Parathyroid adenoma (tissue), 2 donors: ENCODE results near the gene HPSE.
"Not testable (repeated sequence)": the region's sequence is repeated elsewhere in the genome, so short reads cannot be mapped to it uniquely, and the experiment has no call there.

Experiments used
- H2AFZ ChIP-seq: fragments of 300-600 bp; sonication (generic); one replicate; pipeline ENCODE4 v1.7.0; 2017; ENCODE audit warnings: antibody characterized with exemption, mild to moderate bottlenecking
- H3K27ac ChIP-seq: fragments of 300-600 bp; sonication (generic); one replicate; pipeline ENCODE4 v1.7.0; 2017
- H3K27me3 ChIP-seq: fragments of 300-600 bp; sonication (generic); one replicate; pipeline ENCODE4 v1.7.0; 2017; ENCODE audit warnings: low read length; ENCODE audit not compliant: control insufficient read depth, insufficient read depth
- H3K36me3 ChIP-seq: fragments of 300-600 bp; sonication (generic); one replicate; pipeline ENCODE4 v1.7.0; 2017; ENCODE audit warnings: low read length; ENCODE audit not compliant: control insufficient read depth, insufficient read depth
- H3K4me1 ChIP-seq: fragments of 300-600 bp; sonication (generic); one replicate; pipeline ENCODE4 v1.7.0; 2017; ENCODE audit warnings: control low read depth
- H3K4me2 ChIP-seq: fragments of 300-600 bp; sonication (generic); one replicate; pipeline ENCODE4 v1.7.0; 2017; ENCODE audit warnings: low read length
- H3K4me3 ChIP-seq: fragments of 300-600 bp; sonication (generic); one replicate; pipeline ENCODE4 v1.7.0; 2017; ENCODE audit warnings: low read depth, low read length
- H3K79me2 ChIP-seq: fragments of 300-600 bp; sonication (generic); one replicate; pipeline ENCODE4 v1.7.0; 2017; ENCODE audit warnings: control low read depth
- H3K9ac ChIP-seq: fragments of 300-600 bp; sonication (generic); one replicate; pipeline ENCODE4 v1.7.0; 2017; ENCODE audit warnings: mild to moderate bottlenecking
- H3K9me3 ChIP-seq: fragments of 300-600 bp; sonication (generic); one replicate; pipeline ENCODE4 v1.7.0; 2017; ENCODE audit warnings: low read length; ENCODE audit not compliant: control insufficient read depth
- CTCF ChIP-seq: fragments of 300-600 bp; sonication (generic); IDR thresholded peaks from one replicate; pipeline ENCODE4 v1.7.0; 2017; ENCODE audit warnings: antibody characterized with exemption, mild to moderate bottlenecking
- donor health status: primary hyperparathyroidism.

Gene HPSE

DNA sequence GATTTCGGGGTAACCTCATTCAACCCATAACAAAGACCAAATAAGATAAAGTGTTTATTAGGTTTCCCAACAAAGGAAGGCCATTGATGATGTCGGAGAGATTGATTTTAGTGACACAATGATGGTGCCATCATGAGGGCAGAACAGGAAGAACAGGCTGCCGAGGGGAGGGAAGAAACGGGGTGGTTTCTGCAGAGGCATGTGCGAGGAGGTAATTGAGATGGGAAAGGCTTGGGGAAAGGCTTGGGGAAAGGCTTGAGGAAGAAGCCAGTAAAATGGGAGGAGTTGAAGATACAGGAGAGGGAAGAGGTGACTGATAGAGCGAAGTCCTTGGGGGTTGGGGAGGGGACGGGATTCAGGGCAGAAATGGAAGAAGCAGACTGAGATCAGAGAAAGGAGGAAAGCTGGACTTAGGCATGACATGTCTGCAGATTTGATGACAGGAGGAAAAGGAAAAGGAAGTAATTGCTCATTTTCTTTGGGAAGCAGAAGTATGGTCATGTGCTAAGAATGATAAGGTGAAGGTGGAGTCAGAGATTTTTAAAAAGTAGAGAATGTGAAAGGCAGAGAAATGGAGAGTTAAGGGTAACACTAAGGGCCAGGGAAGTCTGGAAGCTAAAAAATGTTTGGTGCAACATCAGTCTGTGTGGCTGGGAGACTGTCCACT lies 6.0 kb downstream of the HPSE start:
- no peak for TF ChIP-seq CTCF
- Histone ChIP-seq H3K9ac (no peak overlapping the region), H3K27ac (no peak overlapping the region), H3K79me2 (no peaks in the 10 kb centered on the region), H3K36me3 (no peaks in the 10 kb centered on the region), H3K4me2 (no peak overlapping the region), H3K4me3 (no peak overlapping the region), H3K27me3 (no peaks in the 10 kb centered on the region), H3K9me3 (no peaks in the 10 kb centered on the region), H3K4me1 (no peaks in the 10 kb centered on the region), H2AFZ (no peak overlapping the region)

- no peak for TF ChIP-seq CTCF
- H3K4me2 ChIP-seq = no peak overlapping the region
- no peaks in the 10 kb centered on the region for H3K9me3 ChIP-seq
- no peaks in the 10 kb centered on the region for H3K36me3 ChIP-seq
- H3K79me2 ChIP-seq = no peaks in the 10 kb centered on the region
- H3K27ac ChIP-seq = no peak overlapping the region
- no peaks in the 10 kb centered on the region for H3K4me1 ChIP-seq
- H3K4me3 ChIP-seq = no peak overlapping the region
- H3K27me3 ChIP-seq = no peaks in the 10 kb centered on the region
- no peak overlapping the region for H2AFZ ChIP-seq
- no peak overlapping the region for H3K9ac ChIP-seq
These were observed 8.1 kb downstream of the HPSE start for GRCh38 chr4:83326546-83326945.

GRCh38 chr4:83325306-83325705 lies 9.3 kb downstream of the HPSE start:
- not testable (repeated sequence) for H3K4me3 ChIP-seq, H3K4me1 ChIP-seq, H3K79me2 ChIP-seq, H3K9me3 ChIP-seq, H3K27ac ChIP-seq, H2AFZ ChIP-seq, H3K9ac ChIP-seq, H3K27me3 ChIP-seq, H3K36me3 ChIP-seq, H3K4me2 ChIP-seq

- H3K79me2 ChIP-seq = no peaks in the 10 kb centered on the region
- H3K4me3 ChIP-seq = no peak overlapping the region
- H3K27me3 ChIP-seq = no peaks in the 10 kb centered on the region
- H3K4me2 ChIP-seq = no peak overlapping the region
- no peaks in the 10 kb centered on the region for H3K9me3 ChIP-seq
- no peak overlapping the region for H2AFZ ChIP-seq
- no peak overlapping the region for H3K9ac ChIP-seq
- H3K36me3 ChIP-seq = no peaks in the 10 kb centered on the region
- no peak overlapping the region for H3K27ac ChIP-seq
- TF ChIP-seq CTCF = no peak
- H3K4me1 ChIP-seq = no peaks in the 10 kb centered on the region
These were observed 11.5 kb downstream of the HPSE start for GRCh38 chr4:83323136-83323535.

DNA sequence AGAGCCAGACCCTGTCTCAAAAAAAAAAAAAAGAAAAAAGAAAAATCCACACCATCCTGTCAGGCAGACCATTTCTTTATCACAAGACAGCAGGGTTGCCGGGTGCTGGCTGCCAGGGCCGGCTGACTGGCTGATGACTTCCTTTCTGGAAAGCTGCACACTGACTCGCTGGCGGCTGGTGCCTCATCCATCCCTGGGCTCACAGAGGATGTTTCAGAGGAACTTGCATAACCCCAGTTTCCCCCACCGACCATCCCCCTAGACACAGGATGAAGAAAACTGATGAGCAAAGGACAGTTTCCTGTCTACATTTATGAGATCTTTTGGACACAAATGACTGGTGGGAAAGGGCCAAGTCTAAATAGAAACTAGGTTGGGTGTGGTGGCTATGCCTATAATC lies 14.1 kb downstream of the HPSE start:
- no peak overlapping the region for H3K4me3 ChIP-seq
- no peaks in the 10 kb centered on the region for H3K27me3 ChIP-seq
- no peak overlapping the region for H2AFZ ChIP-seq
- no peaks in the 10 kb centered on the region for H3K9me3 ChIP-seq
- H3K4me2 ChIP-seq = no peak overlapping the region
- H3K79me2 ChIP-seq = no peaks in the 10 kb centered on the region
- TF ChIP-seq CTCF = no peak
- no peak overlapping the region for H3K9ac ChIP-seq
- no peak overlapping the region for H3K27ac ChIP-seq
- no peaks in the 10 kb centered on the region for H3K36me3 ChIP-seq
- H3K4me1 ChIP-seq = no peaks in the 10 kb centered on the region
